T1000 (cell line): ENCODE measurements around the gene LSG1.
A peak's percentile ranks its signal among the peaks of the same experiment; 100 is the strongest.
"Not testable (repeated sequence)": the region's sequence is repeated elsewhere in the genome, so short reads cannot be mapped to it uniquely, and the experiment has no call there.

Experiments
- DNase-seq: peaks from one replicate; lab custom pipeline; 2025; ENCODE audit warnings: mixed read lengths; lab: John Stamatoyannopoulos, UW

Gene LSG1

GRCh38 chr3:194657439-194657838 is 14.6 kb downstream of the LSG1 start:
- DNase-seq: no peak

DNA sequence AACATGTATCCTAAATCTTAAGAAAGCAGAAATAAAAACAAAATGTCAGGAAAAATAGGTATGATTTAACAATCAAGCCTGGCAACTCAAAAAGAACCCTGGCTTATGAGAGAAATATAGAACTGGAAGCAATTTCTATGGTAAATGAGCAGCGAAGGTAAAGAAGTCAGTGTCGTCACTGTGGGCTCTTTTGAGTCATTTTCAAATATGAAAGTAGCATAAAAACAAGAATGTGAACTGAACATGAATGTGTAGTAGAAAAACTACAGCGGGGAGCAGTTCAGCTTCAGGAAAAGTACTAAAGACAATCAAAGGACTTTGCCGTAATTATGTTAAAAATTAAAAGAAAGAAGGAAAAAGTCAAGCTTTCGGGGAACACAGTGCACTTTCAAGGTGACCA is 17.5 kb downstream of the LSG1 start:
- no peak for DNase-seq

- no peak for DNase-seq
Observed at GRCh38 chr3:194647747-194648146, 24.2 kb downstream of the LSG1 start.

DNA sequence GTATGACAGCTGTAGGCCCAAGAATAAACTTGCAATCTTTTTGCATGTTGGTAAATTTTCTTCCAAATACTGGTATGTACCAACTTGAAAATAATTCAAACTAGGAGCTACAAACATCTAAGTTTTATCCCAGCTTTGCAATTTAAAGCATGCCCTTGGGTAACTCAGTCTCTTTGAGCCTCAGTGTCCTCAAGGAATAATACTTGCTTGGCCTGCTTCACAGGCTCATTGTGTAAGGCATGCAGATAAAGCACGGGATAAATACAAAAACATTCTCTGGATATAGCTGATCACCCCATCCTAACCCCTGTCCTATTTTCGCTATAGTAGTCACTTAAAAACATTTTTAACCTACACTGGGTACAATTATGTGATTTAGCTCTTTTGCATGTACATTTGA is 29.2 kb downstream of the LSG1 start:
- no peak for DNase-seq

GRCh38 chr3:194640829-194641228 is 31.2 kb downstream of the LSG1 start:
- DNase-seq: no peak

GRCh38 chr3:194638991-194639605 is 32.9 kb downstream of the LSG1 start:
- no peak for DNase-seq

DNA sequence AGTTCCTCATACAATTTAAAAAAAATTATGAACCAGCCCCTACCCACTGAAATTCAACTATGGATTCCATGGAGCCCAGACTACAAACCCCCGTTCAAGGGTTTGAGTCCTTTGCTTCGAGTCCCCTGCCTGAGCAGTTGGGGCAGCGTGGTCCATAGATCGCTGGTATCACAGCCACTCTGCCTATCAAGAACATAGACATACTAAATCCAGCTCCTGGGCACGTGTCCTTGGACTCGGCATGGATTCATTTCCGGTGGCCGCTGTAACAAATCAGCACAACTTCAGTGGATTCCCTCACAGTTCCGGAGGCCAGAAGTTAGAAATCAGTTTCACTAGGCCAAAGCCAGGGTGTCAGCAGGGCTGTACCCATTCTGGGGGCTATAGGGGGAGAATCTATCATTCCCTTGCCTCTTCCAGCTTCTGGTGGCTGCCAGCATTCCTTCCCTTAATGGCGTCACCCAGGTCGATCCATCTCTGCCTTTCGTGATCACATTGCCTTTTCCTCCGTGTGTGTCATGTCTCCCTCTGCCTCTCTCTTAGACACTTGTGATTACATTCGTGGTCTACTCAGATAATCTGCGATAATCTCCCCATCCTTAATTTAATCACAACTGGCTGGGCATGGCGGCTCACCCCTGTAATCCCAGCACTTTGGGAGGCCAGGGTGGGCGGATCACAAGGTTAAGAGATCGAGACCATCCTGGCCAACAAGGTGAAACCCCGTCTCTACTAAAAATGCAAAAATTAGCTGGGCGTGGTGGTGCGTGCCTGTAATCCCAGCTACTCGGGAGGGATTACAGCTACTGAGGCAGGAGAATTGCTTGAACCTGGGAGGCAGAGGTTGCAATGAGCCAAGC is 34.2 kb downstream of the LSG1 start:
- DNase-seq: no peak

GRCh38 chr3:194637066-194637465 is 34.9 kb downstream of the LSG1 start:
- DNase-seq: no peak

DNA sequence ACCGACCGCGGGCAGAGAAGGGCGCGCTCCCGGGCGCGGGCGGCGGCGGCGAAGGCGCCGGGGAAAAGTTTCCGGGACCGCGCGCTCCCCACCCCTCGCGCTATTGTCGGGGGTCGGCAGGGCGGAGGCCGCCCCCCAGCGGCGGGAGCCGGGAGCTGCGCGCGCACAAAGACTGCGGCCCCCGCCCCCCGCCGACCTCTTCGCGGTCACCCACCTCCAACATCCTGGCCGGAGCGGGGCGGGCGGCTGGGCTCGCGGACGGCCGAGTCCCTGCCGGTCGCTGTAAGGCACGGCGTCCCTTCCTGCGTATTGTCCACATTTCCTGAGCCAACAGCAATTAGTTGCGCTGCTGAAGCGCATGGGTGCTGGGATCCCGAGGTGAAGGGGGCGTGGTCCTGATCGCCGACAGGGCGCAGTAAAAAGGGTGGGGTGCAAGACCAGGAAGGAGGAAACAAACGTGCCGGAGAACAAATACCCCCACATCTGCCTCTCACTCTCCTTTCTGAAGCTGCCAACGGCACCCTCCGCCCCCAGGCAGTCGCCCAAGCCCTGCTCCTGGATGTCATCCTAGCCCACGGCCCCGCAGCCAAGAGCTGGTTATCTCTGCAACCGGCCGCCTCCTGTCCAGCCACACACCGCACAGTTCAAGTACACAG is 38.5 kb downstream of the LSG1 start, which contains the start of gene TMEM44:
Gene TMEM44, minus strand, starts transcription at position 71 of the 656 bp plus-strand sequence. CDS start 204 bp downstream, outside the sequence.
- peak; percentile 56 for DNase-seq

- DNase-seq: peak; percentile 34
Observed at GRCh38 chr3:194632809-194633348, 39.1 kb downstream of the LSG1 start.

DNA sequence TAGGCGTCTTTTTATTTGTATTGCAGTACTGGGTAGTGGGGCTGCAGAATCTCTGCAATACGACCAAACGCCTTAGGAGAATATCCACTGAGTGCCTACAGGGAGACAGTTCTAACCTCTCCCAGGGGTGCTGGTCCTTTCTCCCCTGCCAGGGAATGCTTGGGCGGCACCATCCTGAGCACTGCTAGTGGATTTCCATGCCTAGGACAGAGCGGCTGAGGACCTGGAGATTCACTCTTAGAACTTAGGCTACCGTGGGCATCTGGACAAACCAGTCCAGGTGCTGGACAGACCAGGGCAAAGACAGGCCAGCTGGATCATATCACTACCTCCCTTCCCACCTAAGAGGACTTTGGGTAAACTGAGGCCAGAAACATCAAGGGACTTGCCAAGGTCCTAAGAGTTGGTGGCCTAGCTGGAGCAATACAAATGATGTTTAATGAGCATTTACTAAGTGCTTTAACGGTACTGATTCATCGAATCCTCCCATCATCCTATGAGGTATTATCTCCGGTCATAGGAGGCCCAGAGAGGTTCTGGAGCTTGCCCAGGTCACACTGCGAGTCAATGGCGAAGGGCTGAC is 39.7 kb downstream of the LSG1 start:
- no peak for DNase-seq

DNA sequence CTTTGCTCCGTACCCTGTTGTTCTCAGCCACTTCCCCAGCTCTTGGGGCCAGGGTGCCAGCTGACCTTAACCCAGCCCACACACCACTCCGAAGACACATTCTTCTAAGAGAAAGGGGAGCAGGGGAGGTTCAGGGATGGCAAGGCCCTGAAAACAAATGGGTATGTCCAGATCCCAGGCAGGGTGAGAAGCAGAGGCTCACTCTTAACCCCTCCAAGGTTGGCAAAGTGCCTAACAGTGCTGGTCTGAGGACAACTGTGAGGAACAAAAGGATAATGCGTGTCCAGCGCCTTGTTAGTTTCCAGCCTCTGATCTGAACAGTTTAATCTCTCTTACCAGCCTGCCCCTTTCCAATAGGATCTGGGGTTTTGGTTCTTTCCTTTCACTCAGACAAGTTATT is 40.3 kb downstream of the LSG1 start:
- DNase-seq: no peak

- DNase-seq: not testable (repeated sequence)
Observed at GRCh38 chr3:194630681-194631080, 41.3 kb downstream of the LSG1 start.

DNA sequence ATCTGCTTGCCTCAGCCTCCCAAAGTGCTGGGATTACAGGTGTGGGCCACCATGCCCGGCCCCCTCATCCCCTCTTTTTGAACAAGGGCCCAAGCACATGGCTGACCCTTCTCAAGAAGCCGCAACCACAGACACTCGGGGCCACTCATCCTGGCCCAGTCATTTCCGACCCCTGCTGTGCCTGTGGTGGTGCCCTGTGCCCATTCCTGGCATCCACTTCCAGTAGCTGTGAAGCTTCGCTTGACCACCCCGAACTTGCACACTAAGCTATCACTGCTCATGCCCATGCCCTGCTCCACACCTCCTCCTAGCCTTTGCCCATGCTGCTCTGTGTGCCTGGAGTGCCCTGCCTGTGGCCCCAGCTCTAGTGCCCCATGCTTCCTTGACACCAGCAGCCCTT is 47.0 kb downstream of the LSG1 start:
- DNase-seq: no peak

DNA sequence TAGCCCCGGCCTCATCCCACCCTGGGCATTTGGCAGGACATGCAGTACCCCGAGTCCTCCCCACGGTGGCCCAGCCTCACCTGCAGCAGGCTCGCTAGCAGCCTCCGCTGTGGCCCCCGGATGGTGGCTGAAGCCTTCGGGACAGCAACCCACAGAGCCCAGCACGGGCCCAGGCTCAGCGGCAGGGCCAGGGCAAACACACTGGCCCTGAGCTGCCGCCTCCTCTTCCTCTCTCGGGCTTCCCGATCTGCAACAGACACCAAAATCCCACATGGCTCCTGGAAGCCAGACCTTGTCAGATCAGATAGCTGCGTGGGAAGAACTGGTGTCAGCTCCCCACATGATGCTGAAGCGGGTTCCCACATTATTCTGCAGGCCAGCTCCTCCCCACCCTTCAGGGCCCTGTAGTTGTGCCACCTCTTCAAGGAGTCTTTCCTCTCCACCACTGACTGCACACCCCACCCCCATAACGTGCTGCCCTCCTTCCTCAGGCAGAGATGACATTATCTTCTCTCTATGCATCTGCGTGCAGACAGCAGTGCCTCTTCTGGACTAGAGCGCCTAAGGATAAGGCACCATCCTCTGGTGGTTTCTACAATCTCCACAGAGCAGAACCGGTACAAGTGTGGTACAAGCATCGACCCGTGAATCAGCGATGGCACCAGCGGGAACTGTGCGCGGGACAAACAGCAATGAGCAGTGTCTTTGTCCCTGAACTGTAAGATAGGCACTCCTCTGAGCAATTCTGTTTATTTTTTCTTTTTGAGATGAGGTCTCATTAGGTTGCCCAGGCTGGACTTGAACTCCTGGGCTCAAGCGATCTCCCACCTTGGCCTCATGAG is 48.3 kb downstream of the LSG1 start:
- DNase-seq: no peak

DNA sequence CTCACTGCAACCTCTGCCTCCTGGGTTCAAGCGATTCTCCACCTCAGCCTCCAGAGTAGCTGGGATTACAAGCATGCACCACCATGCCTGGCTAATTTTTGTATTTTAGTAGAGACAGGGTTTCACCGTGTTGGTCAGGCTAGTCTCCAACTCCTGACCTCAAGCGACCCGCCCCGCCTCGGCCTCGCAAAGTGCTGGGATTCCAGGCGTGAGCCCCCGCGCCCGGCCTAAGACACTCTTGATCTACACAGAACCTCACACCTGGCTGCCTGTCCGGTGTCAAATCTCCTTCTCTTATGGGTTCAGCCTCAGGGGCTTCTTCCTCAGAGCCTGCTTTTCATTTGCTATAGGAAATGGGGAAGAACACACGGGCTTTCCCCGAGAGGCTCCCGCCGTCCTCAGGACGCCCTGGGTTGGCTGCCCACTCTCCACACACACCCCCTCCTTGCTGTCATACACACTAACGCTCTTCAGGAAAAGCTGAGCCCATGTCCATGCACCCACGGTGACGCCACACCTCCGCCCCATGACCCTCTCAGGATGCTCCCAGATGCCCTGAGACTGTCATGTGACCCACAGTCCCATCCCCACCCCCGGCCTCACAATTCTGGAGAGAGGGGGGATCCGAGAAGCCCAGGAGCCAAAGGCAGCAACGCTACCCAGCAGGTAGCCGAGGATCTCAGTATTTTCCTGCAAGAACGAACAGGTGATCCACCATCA is 49.2 kb downstream of the LSG1 start:
- DNase-seq: no peak

DNA sequence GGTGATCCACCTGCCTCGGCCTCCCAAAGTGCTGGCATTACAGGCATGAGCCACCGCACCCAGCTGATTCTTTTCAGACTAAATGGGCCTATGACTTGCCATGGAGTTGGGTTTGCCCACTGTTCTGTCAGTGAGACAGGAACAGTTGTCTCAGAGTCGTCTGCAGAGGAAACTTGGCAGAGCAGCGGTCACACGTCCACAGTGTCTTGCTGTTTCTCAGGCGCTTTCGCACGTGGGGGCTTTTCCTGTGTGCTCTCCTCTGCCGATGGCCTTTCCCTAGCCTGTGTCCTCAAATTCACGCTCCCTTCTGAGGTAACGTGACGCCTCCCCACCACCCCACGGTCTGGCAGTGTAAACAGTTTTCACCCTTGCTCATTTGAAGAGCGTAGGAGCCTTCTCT is 50.0 kb downstream of the LSG1 start:
- no peak for DNase-seq

GRCh38 chr3:194620196-194620595 is 51.8 kb downstream of the LSG1 start:
- DNase-seq: no peak

DNA sequence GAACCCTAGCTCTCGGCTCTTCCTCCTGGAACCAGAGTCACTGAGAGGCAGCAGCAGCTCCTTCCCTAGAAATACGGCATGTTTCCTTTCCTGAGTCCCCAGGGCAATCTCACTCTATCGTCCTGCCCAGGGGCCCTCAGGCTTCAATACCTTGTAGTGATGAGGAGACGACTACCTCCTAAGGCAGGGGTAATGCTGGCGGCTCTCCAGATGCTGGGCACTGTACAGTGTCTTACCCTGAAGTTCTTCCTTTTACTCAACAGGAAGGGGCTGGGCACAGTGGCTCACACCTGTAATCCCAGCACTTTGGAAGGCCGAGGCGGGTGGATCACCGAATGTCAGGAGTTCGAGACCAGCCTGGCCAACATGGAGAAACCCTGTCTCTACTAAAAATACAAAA is 52.2 kb downstream of the LSG1 start:
- DNase-seq: no peak

DNA sequence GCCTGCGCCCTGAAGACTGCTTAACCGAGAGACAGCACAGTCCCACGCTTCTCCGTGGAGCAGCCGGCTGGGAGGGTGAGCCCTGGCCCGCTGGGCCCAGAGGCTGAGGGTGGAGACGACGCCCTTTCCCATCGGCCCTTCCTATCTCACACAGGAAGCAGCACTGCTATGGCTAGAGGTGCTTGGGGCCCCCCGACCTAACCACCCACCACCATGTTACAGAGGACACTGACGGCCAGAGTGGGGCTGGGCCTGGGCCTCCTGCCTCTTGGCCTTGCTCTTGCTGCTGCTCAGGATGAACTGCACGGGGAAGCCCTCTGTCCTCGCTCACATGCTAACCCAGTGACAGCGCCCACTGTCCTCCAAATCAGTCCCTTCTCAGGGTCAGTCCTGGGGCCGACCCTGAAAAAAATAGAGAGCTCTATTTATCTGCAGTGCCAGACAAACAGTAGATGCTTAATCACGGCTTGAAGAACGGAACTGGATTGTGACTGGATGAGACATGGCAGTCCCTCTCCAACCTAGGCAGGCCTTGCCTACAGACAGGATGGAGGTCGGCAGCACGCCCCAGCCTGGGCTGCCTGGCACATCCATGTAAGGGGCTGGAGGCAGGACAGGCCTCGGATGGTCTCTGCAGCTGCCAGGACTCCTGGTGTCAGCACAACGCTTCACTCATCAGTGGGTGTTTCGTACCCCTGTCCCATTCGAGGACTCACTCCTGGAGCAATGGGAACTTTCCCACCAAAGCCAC is 53.0 kb downstream of the LSG1 start:
- DNase-seq: no peak
